ACHN (cell line): Measurements from ENCODE around the gene ADA.

Experiments used
- DNase-seq: peaks from one replicate; pipeline ENCODE4 v3.0.0-alpha.2; 2015
- in situ Hi-C: cut with HindIII; loops from 2 replicates; pipeline ENCODE4 v1.10.0; 2017; ENCODE audit warnings: low sequenced_read_pairs, low pct_ligation_motif_present, low pct_unique_long_range_greater_than_20kb

ADA gene

GRCh38 chr20:44615169-44615791, 36.2 kb downstream of the ADA start:
- in situ Hi-C loops = no loop called here
- DNase-seq = no peak

GRCh38 chr20:44614525-44614924, 37.0 kb downstream of the ADA start:
- in situ Hi-C loops = no loop called here

GRCh38 chr20:44613575-44613974, 37.9 kb downstream of the ADA start:
- no peak for DNase-seq
- in situ Hi-C loops = no loop called here

More at GRCh38 chr20:44614525-44614924, 37.0 kb downstream of the ADA start:
- DNase-seq = no peak

- DNase-seq = no peak
- in situ Hi-C loops = no loop called here
Observed at GRCh38 chr20:44610313-44610962, 41.1 kb downstream of the ADA start.

- DNase-seq = peak; percentile 87
- in situ Hi-C loops = no loop called here
Observed at GRCh38 chr20:44609516-44610312, 41.8 kb downstream of the ADA start.

GRCh38 chr20:44609006-44609515, 42.4 kb downstream of the ADA start:
- DNase-seq = no peak
- in situ Hi-C loops = no loop called here

- in situ Hi-C loops = no loop called here
- no peak for DNase-seq
Observed at GRCh38 chr20:44606725-44607441, 44.6 kb downstream of the ADA start.

GRCh38 chr20:44603327-44603726, 48.2 kb downstream of the ADA start:
- no peak for DNase-seq
- in situ Hi-C loops = no loop called here

- no peak for DNase-seq
- in situ Hi-C loops = no loop called here
Observed at GRCh38 chr20:44601801-44602204, 49.7 kb downstream of the ADA start.

GRCh38 chr20:44601236-44601671, 50.2 kb downstream of the ADA start:
- DNase-seq = no peak
- in situ Hi-C loops = no loop called here

GRCh38 chr20:44600758-44601201, 50.7 kb downstream of the ADA start:
- in situ Hi-C loops = no loop called here
- DNase-seq = no peak

- DNase-seq = no peak
- in situ Hi-C loops = no loop called here
Observed at GRCh38 chr20:44600301-44600700, 51.2 kb downstream of the ADA start.

- DNase-seq = no peak
- in situ Hi-C loops = no loop called here
Observed at GRCh38 chr20:44599715-44600114, 51.8 kb downstream of the ADA start.

- in situ Hi-C loops = no loop called here
- no peak for DNase-seq
Observed at GRCh38 chr20:44598423-44599305, 52.8 kb downstream of the ADA start.

GRCh38 chr20:44597930-44598329, 53.6 kb downstream of the ADA start:
- DNase-seq = no peak
- in situ Hi-C loops = no loop called here

- no peak for DNase-seq
- in situ Hi-C loops = no loop called here
Observed at GRCh38 chr20:44597516-44597915, 54.0 kb downstream of the ADA start.

- in situ Hi-C loops = no loop called here
- DNase-seq = no peak
Observed at GRCh38 chr20:44596876-44597275, 54.6 kb downstream of the ADA start.

GRCh38 chr20:44596010-44596409, 55.5 kb downstream of the ADA start:
- in situ Hi-C loops = no loop called here

More at GRCh38 chr20:44596010-44596409, 55.5 kb downstream of the ADA start:
- DNase-seq = no peak
